HEK293T (cell line): ENCODE results near the gene ESR1.

Source experiments
- CTCF ChIA-PET: fragments of 350-600 bp; formaldehyde crosslinking; extraction: SDS; loops from one replicate; lab custom pipeline; 2021; ENCODE audit warnings: antibody characterized with exemption, inconsistent platforms; lab: Yijun Ruan, JAX
- POLR2A ChIA-PET: fragments of 350-600 bp; formaldehyde crosslinking; extraction: SDS; loops from one replicate; lab custom pipeline; 2020; ENCODE audit warnings: antibody characterized with exemption, inconsistent platforms; lab: Yijun Ruan, JAX
- DNase-seq: peaks from one replicate; pipeline ENCODE4 v3.0.0; 2012; ENCODE audit warnings: mixed read lengths; ENCODE audit errors: extremely low spot score
- ARNT ChIP-seq: fragments of 450-650 bp; IDR thresholded peaks from 2 replicates; pipeline ENCODE4 v1.6.1; 2017; ENCODE audit warnings: mild to moderate bottlenecking
- BHLHE40 ChIP-seq: fragments of 450-650 bp; IDR thresholded peaks from 2 replicates; pipeline ENCODE4 v1.6.1; 2016; ENCODE audit warnings: mild to moderate bottlenecking, moderate library complexity, borderline replicate concordance
- CTBP1 ChIP-seq: fragments of 450-650 bp; IDR thresholded peaks from 2 replicates; pipeline ENCODE4 v1.6.1; 2016; ENCODE audit warnings: borderline replicate concordance
- ELF4 ChIP-seq: fragments of 450-650 bp; IDR thresholded peaks from 2 replicates; pipeline ENCODE4 v1.6.1; 2017; ENCODE audit warnings: antibody characterized with exemption
- FOXA1 ChIP-seq: fragments of 450-650 bp; IDR thresholded peaks from 2 replicates; pipeline ENCODE4 v1.6.1; 2016; ENCODE audit warnings: mild to moderate bottlenecking
- FOXK2 ChIP-seq: fragments of 450-650 bp; IDR thresholded peaks from 2 replicates; pipeline ENCODE4 v1.6.1; 2016; ENCODE audit warnings: mild to moderate bottlenecking
- FOXM1 ChIP-seq: fragments of 450-650 bp; IDR thresholded peaks from 2 replicates; pipeline ENCODE4 v1.6.1; 2017; ENCODE audit warnings: mild to moderate bottlenecking, borderline replicate concordance
- HDGF ChIP-seq: fragments of 450-650 bp; IDR thresholded peaks from 2 replicates; pipeline ENCODE4 v1.6.1; 2017; ENCODE audit warnings: antibody characterized with exemption, borderline replicate concordance
- L3MBTL2 ChIP-seq: fragments of 450-650 bp; conservative IDR thresholded peaks from 2 replicates; pipeline ENCODE4 v1.6.1; 2016; ENCODE audit warnings: mild to moderate bottlenecking
- LEF1 ChIP-seq: fragments of 450-650 bp; IDR thresholded peaks from 2 replicates; pipeline ENCODE4 v1.6.1; 2017; ENCODE audit warnings: mild to moderate bottlenecking, borderline replicate concordance
- NFRKB ChIP-seq: fragments of 450-650 bp; IDR thresholded peaks from 2 replicates; pipeline ENCODE4 v1.6.1; 2016; ENCODE audit warnings: mild to moderate bottlenecking, moderate library complexity
- SP1 ChIP-seq: fragments of 450-650 bp; IDR thresholded peaks from 2 replicates; pipeline ENCODE4 v1.6.1; 2017
- SUZ12 ChIP-seq: fragments of 450-650 bp; IDR thresholded peaks from 2 replicates; pipeline ENCODE4 v1.6.1; 2016; ENCODE audit warnings: mild to moderate bottlenecking
- TARDBP ChIP-seq: fragments of 450-650 bp; IDR thresholded peaks from 2 replicates; pipeline ENCODE4 v1.6.1; 2016
- ZNF384 ChIP-seq: fragments of 450-650 bp; IDR thresholded peaks from 2 replicates; pipeline ENCODE4 v1.6.1; 2016
- TF ChIP-seq, protein P1 (sequence below): fragments of 450-650 bp; IDR thresholded peaks from 2 replicates; pipeline ENCODE4 v1.6.1; 2016

The ESR1 gene

DNA sequence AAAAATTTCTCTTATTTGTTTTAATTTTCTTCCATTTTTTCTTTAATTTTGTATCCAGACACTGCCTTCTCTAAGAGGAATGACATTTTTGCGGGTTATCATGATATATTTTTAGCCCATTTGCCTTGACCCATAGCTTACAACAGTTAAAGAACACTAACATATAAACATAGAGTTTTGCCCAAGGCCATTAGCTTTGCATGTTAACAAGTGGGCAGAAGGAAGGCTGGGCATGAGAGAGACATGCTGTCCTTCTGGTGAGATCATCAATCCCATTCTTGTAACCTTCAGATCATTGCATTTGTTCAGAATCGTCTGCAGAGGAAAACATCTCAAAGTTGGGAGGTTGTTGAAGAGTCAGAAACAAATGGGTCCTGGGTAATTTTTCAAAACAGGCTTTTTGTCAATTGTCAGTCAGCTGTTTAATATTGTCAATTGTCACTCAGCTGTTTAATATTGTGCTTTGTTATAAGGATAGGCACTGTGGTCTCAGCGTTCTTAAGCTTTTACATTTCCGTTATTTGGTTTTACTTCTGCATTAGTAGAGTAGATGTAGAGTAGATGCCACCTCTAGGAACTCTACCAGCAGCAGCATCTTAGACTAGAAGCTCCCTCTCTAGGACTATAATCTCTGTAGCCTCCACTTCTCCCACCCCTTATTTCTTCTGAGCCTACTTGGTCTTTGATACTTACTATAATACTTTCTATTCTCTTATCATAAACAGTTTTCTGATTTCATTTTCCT lies 243.1 kb downstream of the ESR1 start:
- no peak for DNase-seq
- ChIA-PET CTCF (no interaction called here), POLR2A (no interaction called here)
- TF ChIP-seq SUZ12 (no peak), ZNF384 (no peak), L3MBTL2 (no peak), NFRKB (no peak), ELF4 (no peak), LEF1 (no peak), HDGF (no peak), CTBP1 (no peak), FOXK2 (no peak), SP1 (no peak), TARDBP (no peak)
- TF ChIP-seq, protein P1, sequence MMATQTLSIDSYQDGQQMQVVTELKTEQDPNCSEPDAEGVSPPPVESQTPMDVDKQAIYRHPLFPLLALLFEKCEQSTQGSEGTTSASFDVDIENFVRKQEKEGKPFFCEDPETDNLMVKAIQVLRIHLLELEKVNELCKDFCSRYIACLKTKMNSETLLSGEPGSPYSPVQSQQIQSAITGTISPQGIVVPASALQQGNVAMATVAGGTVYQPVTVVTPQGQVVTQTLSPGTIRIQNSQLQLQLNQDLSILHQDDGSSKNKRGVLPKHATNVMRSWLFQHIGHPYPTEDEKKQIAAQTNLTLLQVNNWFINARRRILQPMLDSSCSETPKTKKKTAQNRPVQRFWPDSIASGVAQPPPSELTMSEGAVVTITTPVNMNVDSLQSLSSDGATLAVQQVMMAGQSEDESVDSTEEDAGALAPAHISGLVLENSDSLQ = no peak

- DNase-seq = no peak
- TF ChIP-seq SUZ12 (no peak), L3MBTL2 (no peak), TARDBP (no peak), ZNF384 (no peak), LEF1 (no peak), FOXA1 (no peak)
- POLR2A ChIA-PET = no interaction called here
- CTCF ChIA-PET = no interaction called here
Observed at GRCh38 chr6:152052061-152052460, 244.6 kb downstream of the ESR1 start.

DNA sequence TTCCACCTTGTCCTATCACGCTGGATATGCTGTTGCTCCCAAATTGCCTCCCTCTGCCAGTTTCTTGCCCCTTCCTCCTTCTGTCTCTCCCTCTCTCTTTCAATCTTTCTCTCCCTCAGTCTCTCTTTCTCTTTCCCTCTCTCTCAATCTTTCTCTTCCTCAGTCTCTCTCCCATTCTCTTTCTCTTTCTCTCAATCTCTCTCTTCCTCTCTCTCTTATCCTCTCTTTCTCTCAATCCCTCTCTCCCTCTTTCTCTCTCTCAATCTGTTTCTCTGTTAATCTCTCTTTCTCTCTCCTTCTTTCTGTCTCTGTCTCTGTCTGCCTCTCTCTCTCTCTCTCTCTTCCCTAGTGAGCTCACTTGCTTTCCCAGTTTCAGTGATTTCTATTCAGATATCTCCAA lies 245.8 kb downstream of the ESR1 start:
- ChIA-PET POLR2A (no interaction called here), CTCF (no interaction called here)
- TF ChIP-seq BHLHE40 (no peak), ELF4 (no peak)
- no peak for DNase-seq

GRCh38 chr6:152054441-152054840 lies 247.0 kb downstream of the ESR1 start:
- no peak for DNase-seq
- no peak for TF ChIP-seq BHLHE40
- no peak for TF ChIP-seq TARDBP
- no peak for TF ChIP-seq CTBP1
- no peak for TF ChIP-seq LEF1
- TF ChIP-seq FOXM1 = no peak
- TF ChIP-seq ELF4 = no peak
- TF ChIP-seq SP1 = no peak
- no peak for TF ChIP-seq NFRKB
- no peak for TF ChIP-seq SUZ12
- TF ChIP-seq, protein P1 = no peak
- TF ChIP-seq ARNT = no peak
- no peak for TF ChIP-seq ZNF384
- TF ChIP-seq HDGF = no peak
- TF ChIP-seq FOXA1 = no peak
- no peak for TF ChIP-seq L3MBTL2
- TF ChIP-seq FOXK2 = no peak
- POLR2A ChIA-PET = no interaction called here
- CTCF ChIA-PET = no interaction called here

GRCh38 chr6:152055517-152055916 lies 248.0 kb downstream of the ESR1 start:
- no peak for TF ChIP-seq LEF1
- no peak for TF ChIP-seq ZNF384
- TF ChIP-seq L3MBTL2 = no peak
- TF ChIP-seq ARNT = no peak
- no peak for TF ChIP-seq HDGF
- no peak for TF ChIP-seq SUZ12
- TF ChIP-seq, protein P1 = no peak
- no peak for TF ChIP-seq FOXK2
- no peak for TF ChIP-seq BHLHE40
- ChIA-PET CTCF (no interaction called here), POLR2A (no interaction called here)

DNA sequence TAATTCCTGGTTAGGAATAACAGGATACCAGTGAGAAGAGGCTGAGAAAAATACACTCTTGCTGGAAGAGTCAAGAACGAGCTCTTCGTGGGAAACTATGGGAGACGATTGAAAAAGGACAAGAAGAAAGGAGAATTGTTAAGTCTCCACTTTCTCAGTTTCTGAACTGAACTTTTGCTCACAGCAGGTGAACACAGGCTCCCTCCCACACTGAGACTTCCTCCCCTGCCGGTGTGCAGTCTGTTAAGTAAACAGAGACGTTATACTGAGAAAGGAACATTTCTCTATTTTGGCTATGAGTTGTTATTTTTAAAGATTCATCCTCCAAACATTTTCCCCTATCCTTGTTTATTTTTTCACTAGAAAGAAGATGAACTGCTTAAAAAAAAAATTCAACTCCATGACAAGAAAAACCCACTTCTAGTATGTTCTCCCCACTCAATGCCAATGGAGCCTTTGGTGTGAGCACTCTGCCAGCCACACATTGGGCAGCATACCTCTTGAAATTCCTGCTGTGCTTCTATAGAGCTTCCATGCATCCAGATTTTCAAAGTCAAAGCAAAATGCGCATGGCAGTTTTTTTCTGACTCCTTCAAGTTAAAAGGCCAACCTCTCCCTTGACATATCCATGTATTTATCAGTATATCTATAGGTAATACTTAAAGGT lies 250.5 kb downstream of the ESR1 start:
- TF ChIP-seq ARNT = no peak
- TF ChIP-seq SUZ12 = no peak
- no peak for TF ChIP-seq SP1
- TF ChIP-seq, protein P1 = no peak
- no peak for TF ChIP-seq NFRKB
- TF ChIP-seq HDGF = no peak
- no peak for TF ChIP-seq TARDBP
- no peak for TF ChIP-seq FOXA1
- no peak for TF ChIP-seq LEF1
- TF ChIP-seq CTBP1 = no peak
- no peak for TF ChIP-seq ELF4
- TF ChIP-seq BHLHE40 = no peak
- no peak for TF ChIP-seq FOXM1
- TF ChIP-seq L3MBTL2 = no peak
- TF ChIP-seq FOXK2 = no peak
- no peak for TF ChIP-seq ZNF384
- POLR2A ChIA-PET = no interaction called here
- no peak for DNase-seq
- CTCF ChIA-PET = no interaction called here

More at GRCh38 chr6:152055517-152055916, 248.0 kb downstream of the ESR1 start:
- no peak for DNase-seq
